ENCODE results near the gene CST1. TPM values are rescaled to one million over a fixed set of nuclear protein-coding genes. Genes with fewer than 3 reads are reported as not detected.
A peak's percentile ranks its signal among the peaks of the same experiment; 100 is the strongest.
"Not testable (repeated sequence)": the region's sequence is repeated elsewhere in the genome, so short reads cannot be mapped to it uniquely, and the experiment has no call there.

CST1 gene, protein sequence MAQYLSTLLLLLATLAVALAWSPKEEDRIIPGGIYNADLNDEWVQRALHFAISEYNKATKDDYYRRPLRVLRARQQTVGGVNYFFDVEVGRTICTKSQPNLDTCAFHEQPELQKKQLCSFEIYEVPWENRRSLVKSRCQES
- not detected for total RNA-seq
- long read RNA-seq = 0 reads

DNA sequence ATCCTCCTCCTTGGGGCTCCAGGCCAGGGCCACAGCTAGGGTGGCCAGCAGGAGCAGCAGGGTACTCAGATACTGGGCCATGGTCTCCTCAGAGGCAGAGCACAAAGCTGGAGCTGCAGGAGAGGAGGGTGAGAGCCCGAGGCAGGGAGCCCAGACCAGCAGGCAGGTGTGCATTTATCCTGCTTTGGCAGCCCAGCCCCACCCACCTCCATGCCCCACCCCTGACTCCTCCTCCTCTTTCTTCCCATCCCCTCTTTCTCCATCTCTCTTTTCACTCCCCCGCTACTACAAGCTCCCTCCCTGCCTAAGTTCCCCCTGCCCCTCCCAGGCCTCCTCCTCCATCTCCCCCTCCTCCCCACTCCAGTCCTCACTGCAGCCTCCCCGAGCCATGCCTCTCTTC lies at the start of gene CST1:
Gene CST1, minus strand, starts transcription at position 150 of the 400 bp plus-strand sequence. Its CDS starts 69 bp downstream, at position 81.
- H3K4me3 ChIP-seq; intact Hi-C loops (cut with DNase I); H3K27ac ChIP-seq; H3K9me3 ChIP-seq; H3K36me3 ChIP-seq; H3K4me1 ChIP-seq; DNase-seq; ATAC-seq; H3K27me3 ChIP-seq: not testable (repeated sequence)
- WGBS (ENCODE audit: insufficient coverage, low coverage, low lambda C conversion rate, missing lambda C conversion rate) = 58% methylated on average over 2 of the region's 3 CpGs

DNA sequence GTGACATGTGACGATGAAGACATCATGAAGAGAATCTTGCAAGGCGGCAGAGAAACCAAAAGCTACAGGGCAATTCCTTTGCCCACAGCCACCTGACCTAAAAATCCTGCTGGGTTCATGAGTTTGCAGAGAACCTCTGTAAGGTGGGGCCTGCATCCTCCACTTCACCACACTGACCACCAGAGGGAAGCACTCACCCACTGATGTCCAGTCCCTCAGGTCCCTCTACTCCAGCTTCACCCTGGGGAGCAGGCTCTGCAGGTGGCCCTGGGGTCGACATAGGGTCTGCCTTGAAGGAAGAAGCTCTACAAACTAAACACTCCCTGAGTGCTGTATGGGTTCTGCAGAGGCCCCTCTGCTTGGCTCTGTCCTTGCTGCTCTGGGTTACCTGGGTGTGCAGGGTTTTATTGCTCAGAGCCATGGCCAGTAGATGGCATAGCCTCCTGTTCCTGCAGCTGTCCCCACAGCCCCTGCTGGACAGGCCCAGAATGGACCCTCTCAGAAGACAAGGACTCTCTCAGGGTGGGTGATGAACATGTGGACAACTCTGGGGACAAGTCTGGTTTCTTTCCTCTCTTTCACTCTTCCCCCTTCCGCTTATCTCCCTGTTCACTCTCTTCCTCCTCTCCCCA lies 48.6 kb upstream of the CST1 start:
- intact Hi-C loops (cut with DNase I); H3K4me1 ChIP-seq; H3K9me3 ChIP-seq; H3K27ac ChIP-seq; H3K27me3 ChIP-seq; H3K4me3 ChIP-seq; H3K36me3 ChIP-seq: not testable (repeated sequence)
- ATAC-seq (peak; percentile 81 to 92 (median 90)), DNase-seq (peak in 2 of 3 donors; percentile 36 to 51)
- WGBS (ENCODE audit: insufficient coverage, low coverage, low lambda C conversion rate, missing lambda C conversion rate) = 24% methylated on average over 4 of the region's 4 CpGs
- peak; percentile 36 to 70 (median 60) for TF ChIP-seq CTCF (IDR thresholded peaks at IDR 0.05)

DNA sequence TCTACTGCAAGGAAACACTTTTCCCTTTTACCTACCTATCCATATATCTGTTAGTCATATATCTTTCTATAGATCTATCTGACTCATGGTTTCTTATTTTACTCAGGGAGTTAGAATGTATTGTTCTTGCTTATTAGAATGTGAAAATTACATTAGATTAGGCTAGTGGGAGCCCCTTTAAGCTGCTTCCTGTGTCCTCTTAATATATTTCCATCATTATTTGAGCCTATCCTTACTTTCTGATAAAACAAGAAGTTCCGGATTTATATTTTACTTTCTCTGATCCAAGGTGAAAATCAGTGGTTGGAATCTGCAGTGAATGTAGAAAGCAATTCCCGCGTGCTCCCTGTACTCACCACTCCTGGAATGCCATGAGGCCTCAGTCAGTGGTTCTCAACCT lies 44.8 kb upstream of the CST1 start:
- no peak overlapping the region for H3K27ac ChIP-seq
- H3K36me3 ChIP-seq = no peaks in the 10 kb centered on the region
- no peaks in the 10 kb centered on the region for H3K4me1 ChIP-seq
- no peaks in the 10 kb centered on the region for H3K9me3 ChIP-seq
- no peak for DNase-seq
- no peak for ATAC-seq
- WGBS (ENCODE audit: insufficient coverage, low coverage, low lambda C conversion rate, missing lambda C conversion rate) = 74% methylated on average over 3 of the region's 3 CpGs
- H3K27me3 ChIP-seq = no peaks in the 10 kb centered on the region
- no peak overlapping the region for H3K4me3 ChIP-seq
- intact Hi-C loops (cut with DNase I) = no loop called here
- TF ChIP-seq POLR2A (IDR thresholded peaks at IDR 0.05) (no peak), CTCF (IDR thresholded peaks at IDR 0.05) (no peak)

DNA sequence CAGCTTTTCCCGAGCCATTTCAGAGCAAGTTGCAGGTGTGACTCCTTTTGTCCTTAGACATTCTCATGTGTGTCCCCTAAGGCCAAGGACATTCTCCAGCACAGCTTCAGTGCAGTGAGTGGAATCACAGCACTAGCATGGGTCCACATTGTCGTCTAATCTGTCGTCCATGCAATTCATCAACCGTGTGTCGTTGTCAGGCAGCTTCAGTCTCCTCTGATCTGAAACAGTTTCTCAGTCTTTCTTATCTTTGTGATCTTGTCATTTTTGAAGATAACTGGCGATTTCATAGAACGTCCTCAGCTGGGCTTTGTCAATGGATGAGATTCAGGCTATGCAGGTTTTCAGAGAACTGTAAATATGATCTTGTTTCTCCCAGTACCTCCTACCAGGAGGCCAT lies 44.1 kb upstream of the CST1 start:
- H3K27me3 ChIP-seq = no peaks in the 10 kb centered on the region
- intact Hi-C loops (cut with DNase I) = no loop called here
- DNase-seq (no peak), ATAC-seq (no peak)
- H3K36me3 ChIP-seq = no peaks in the 10 kb centered on the region
- no peaks in the 10 kb centered on the region for H3K9me3 ChIP-seq
- no peak overlapping the region for H3K4me3 ChIP-seq
- WGBS (ENCODE audit: insufficient coverage, low coverage, low lambda C conversion rate, missing lambda C conversion rate) = 39% methylated on average over 7 of the region's 7 CpGs
- no peak overlapping the region for H3K27ac ChIP-seq
- TF ChIP-seq CTCF (IDR thresholded peaks at IDR 0.05) (no peak), POLR2A (IDR thresholded peaks at IDR 0.05) (no peak)
- no peaks in the 10 kb centered on the region for H3K4me1 ChIP-seq

GRCh38 chr20:23794065-23794464 lies 43.3 kb upstream of the CST1 start:
- Histone ChIP-seq H3K4me3 (no peak overlapping the region), H3K4me1 (no peaks in the 10 kb centered on the region), H3K27ac (no peak overlapping the region), H3K27me3 (no peaks in the 10 kb centered on the region), H3K9me3 (no peaks in the 10 kb centered on the region), H3K36me3 (no peaks in the 10 kb centered on the region)
- intact Hi-C loops (cut with DNase I) = no loop called here
- 62% methylated on average over 5 of the region's 7 CpGs for WGBS (ENCODE audit: insufficient coverage, low coverage, low lambda C conversion rate, missing lambda C conversion rate)
- DNase-seq = no peak
- TF ChIP-seq POLR2A (IDR thresholded peaks at IDR 0.05) (no peak), CTCF (IDR thresholded peaks at IDR 0.05) (no peak)
- no peak for ATAC-seq

Measured in right lobe of liver (tissue), 6 donors.